ENCODE data around the gene F10. TPM values are rescaled to one million over a fixed set of nuclear protein-coding genes. Genes with fewer than 3 reads are reported as not detected.

The F10 gene
- total RNA-seq, 1 experiment from 2014 or later, result not detected

- CTCF ChIA-PET, result no interaction called here
- no TSS peak for BruUV-seq (replicated peaks)
Observed at GRCh38 chr13:113171250-113172125, 48.9 kb downstream of the F10 start.

GRCh38 chr13:113172419-113172926 lies 49.9 kb downstream of the F10 start:
- intact Hi-C loops (cut with micrococcal nuclease), result no loop called here
- Histone ChIP-seq H3K9me3 (ENCODE audit: low read length) (no peaks in the 10 kb centered on the region), H3K4me1 (ENCODE audit: insufficient read depth, low read length) (no peaks in the 10 kb centered on the region), H3K4me3 (ENCODE audit: low read length) (no peak overlapping the region), H3K79me2 (ENCODE audit: low read length) (no peaks in the 10 kb centered on the region), H3K9ac (ENCODE audit: low read length) (no peak overlapping the region), H3K36me3 (ENCODE audit: low read depth, low read length) (no peaks in the 10 kb centered on the region), H4K20me1 (ENCODE audit: low read length) (no peaks in the 10 kb centered on the region), H3K27me3 (ENCODE audit: low read length) (no peaks in the 10 kb centered on the region), H3F3A (ENCODE audit: low read length, unreplicated experiment) (no peaks in the 10 kb centered on the region), H3K4me2 (ENCODE audit: low read length) (no peak overlapping the region), H3K9me2 (replicated peaks; ENCODE audit: low read length) (no peaks in the 10 kb centered on the region), H2AFZ (ENCODE audit: low read length) (no peak overlapping the region), H3K27ac (ENCODE audit: low read length) (no peak overlapping the region)
- CTCF ChIA-PET, result no interaction called here
- no peak for TF ChIP-seq EZH2phosphoT487 (IDR thresholded peaks at IDR 0.05; ENCODE audit: borderline replicate concordance, low read length)
- no peak for TF ChIP-seq EZH2 (IDR thresholded peaks at IDR 0.05; ENCODE audit: low read length, unreplicated experiment)
- DNase-seq (no peak), ATAC-seq (no peak)
- BruUV-seq (replicated peaks), result no TSS peak
- POLR2A ChIA-PET (ENCODE audit: unreplicated experiment), result no interaction called here

More at GRCh38 chr13:113171250-113172125, 48.9 kb downstream of the F10 start:
- POLR2A ChIA-PET (ENCODE audit: unreplicated experiment), result no interaction called here
- Histone ChIP-seq H3K79me2 (ENCODE audit: low read length) (no peaks in the 10 kb centered on the region), H3K4me3 (ENCODE audit: low read length) (no peak overlapping the region), H3K4me2 (ENCODE audit: low read length) (no peak overlapping the region), H3F3A (ENCODE audit: low read length, unreplicated experiment) (no peaks in the 10 kb centered on the region), H3K9me2 (replicated peaks; ENCODE audit: low read length) (no peaks in the 10 kb centered on the region), H4K20me1 (ENCODE audit: low read length) (no peaks in the 10 kb centered on the region), H3K9me3 (ENCODE audit: low read length) (no peaks in the 10 kb centered on the region), H3K36me3 (ENCODE audit: low read depth, low read length) (no peaks in the 10 kb centered on the region), H3K27ac (ENCODE audit: low read length) (no peak overlapping the region), H3K27me3 (ENCODE audit: low read length) (no peaks in the 10 kb centered on the region), H3K4me1 (ENCODE audit: insufficient read depth, low read length) (no peaks in the 10 kb centered on the region), H3K9ac (ENCODE audit: low read length) (no peak overlapping the region), H2AFZ (ENCODE audit: low read length) (no peak overlapping the region)
- ATAC-seq (no peak), DNase-seq (no peak)
- TF ChIP-seq CTCF (conservative IDR thresholded peaks at IDR 0.05; ENCODE audit: low read depth, low read length) (no peak), EZH2phosphoT487 (IDR thresholded peaks at IDR 0.05; ENCODE audit: borderline replicate concordance, low read length) (no peak), EZH2 (IDR thresholded peaks at IDR 0.05; ENCODE audit: low read length, unreplicated experiment) (no peak)
- intact Hi-C loops (cut with micrococcal nuclease), result no loop called here

- peaks cover 18% of the 10 kb centered on the region for H3K4me1 ChIP-seq (ENCODE audit: insufficient read depth, low read length)
- H4K20me1 ChIP-seq (ENCODE audit: low read length), result no peaks in the 10 kb centered on the region
- H3K27me3 ChIP-seq (ENCODE audit: low read length), result no peaks in the 10 kb centered on the region
- H3F3A ChIP-seq (ENCODE audit: low read length, unreplicated experiment), result no peaks in the 10 kb centered on the region
- DNase-seq (no peak), ATAC-seq (no peak)
- H3K4me2 ChIP-seq (ENCODE audit: low read length), result no peak overlapping the region
- no peaks in the 10 kb centered on the region for H3K9me3 ChIP-seq (ENCODE audit: low read length)
- TF ChIP-seq EZH2 (IDR thresholded peaks at IDR 0.05; ENCODE audit: low read length, unreplicated experiment) (no peak), CTCF (conservative IDR thresholded peaks at IDR 0.05; ENCODE audit: low read depth, low read length) (no peak), EZH2phosphoT487 (IDR thresholded peaks at IDR 0.05; ENCODE audit: borderline replicate concordance, low read length) (no peak)
- no peak overlapping the region for H3K9ac ChIP-seq (ENCODE audit: low read length)
- no peak overlapping the region for H2AFZ ChIP-seq (ENCODE audit: low read length)
- POLR2A ChIA-PET (ENCODE audit: unreplicated experiment), result no interaction called here
- H3K79me2 ChIP-seq (ENCODE audit: low read length), result no peaks in the 10 kb centered on the region
- BruUV-seq (replicated peaks), result no TSS peak
- H3K9me2 ChIP-seq (replicated peaks; ENCODE audit: low read length), result no peaks in the 10 kb centered on the region
- H3K4me3 ChIP-seq (ENCODE audit: low read length), result no peak overlapping the region
- intact Hi-C loops (cut with micrococcal nuclease), result no loop called here
- H3K36me3 ChIP-seq (ENCODE audit: low read depth, low read length), result peaks cover 17% of the 10 kb centered on the region; the same call in 1 of the 2 replicates
- CTCF ChIA-PET, result no interaction called here
- H3K27ac ChIP-seq (ENCODE audit: low read length), result no peak overlapping the region
Observed at GRCh38 chr13:113176280-113176679, 53.7 kb downstream of the F10 start.

All from PC-3 (cell line).